Bronchial epithelial cell (primary cell): ENCODE measurements around the gene WDR73. TPM values are rescaled to one million over a fixed set of nuclear protein-coding genes. Genes with fewer than 3 reads are reported as not detected.

Experiments used
- total RNA-seq: library from RNA; depleted of rRNA; stranded (reverse); fragments of >200 nt; gene quantifications from 2 replicates; pipeline ENCODE4 v1.2.1, GENCODE V29; 2014

Gene WDR73
- total RNA-seq, 1 donor from 2014 or later, result 24.0 TPM

Other genes starting within 250 kb of the WDR73 start
- gene ZSCAN2, start 53.3 kb downstream of the WDR73 start, total RNA-seq, result 4.7 and 7.4 TPM in 2 replicates
- gene NMB, start 3.9 kb upstream of the WDR73 start, total RNA-seq, result 1.1 and 1.5 TPM in 2 replicates
- gene SEC11A, start 61.9 kb upstream of the WDR73 start, total RNA-seq, result 220 and 247 TPM in 2 replicates
- 2.6 and 4.1 TPM in 2 replicates for gene ZNF592, start 94.3 kb upstream of the WDR73 start, total RNA-seq
- gene ALPK3, start 163.1 kb upstream of the WDR73 start, total RNA-seq, result 0.26 TPM in 2 replicates
- not detected in 2 replicates for gene SLC28A1, start 230.4 kb upstream of the WDR73 start, total RNA-seq